Stimulated activated memory B cell treated with anti-CD40 and anti-IgM and Interleukin-4, amounts not matched to agents 10 μg/mL and 1 μg/mL and 100 μg/mL, for 72 hours (primary cell): ENCODE data around the gene ELFN2.
"Not testable (repeated sequence)": the region's sequence is repeated elsewhere in the genome, so short reads cannot be mapped to it uniquely, and the experiment has no call there.

Experiments
- ATAC-seq: fragments of 150-1000 bp; cut with Tn5 transposase; 2 replicates; pipeline ENCODE4 v1.10.0; 2021
- H3K27ac Mint-ChIP-seq: one replicate; pipeline ENCODE4 v1.8.0; 2022; ENCODE audit warnings: mild to moderate bottlenecking, mixed read lengths
- H3K27me3 Mint-ChIP-seq: one replicate; pipeline ENCODE4 v1.8.0; 2022; ENCODE audit warnings: mixed read lengths
- H3K36me3 Mint-ChIP-seq: one replicate; pipeline ENCODE4 v1.8.0; 2022; ENCODE audit warnings: mixed read lengths
- H3K4me1 Mint-ChIP-seq: one replicate; pipeline ENCODE4 v1.8.0; 2022; ENCODE audit warnings: mixed read lengths
- H3K4me3 Mint-ChIP-seq: one replicate; pipeline ENCODE4 v1.8.0; 2022; ENCODE audit warnings: mild to moderate bottlenecking, moderate library complexity, mixed read lengths
- H3K9me3 Mint-ChIP-seq: one replicate; pipeline ENCODE4 v1.8.0; 2022; ENCODE audit warnings: mixed read lengths

ELFN2 gene

GRCh38 chr22:37410174-37411055, 16.9 kb downstream of the ELFN2 start:
- Mint-ChIP-seq H3K4me1 (peaks cover 19% of the 10 kb centered on the region), H3K36me3 (no peaks in the 10 kb centered on the region), H3K27ac (no peak overlapping the region), H3K4me3 (no peak overlapping the region), H3K9me3 (no peaks in the 10 kb centered on the region), H3K27me3 (peaks cover 65% of the 10 kb centered on the region)
- no peak for ATAC-seq

GRCh38 chr22:37409459-37410050, 17.7 kb downstream of the ELFN2 start:
- Mint-ChIP-seq H3K4me3 (no peak overlapping the region), H3K27ac (no peak overlapping the region), H3K27me3 (peaks cover 57% of the 10 kb centered on the region), H3K36me3 (no peaks in the 10 kb centered on the region), H3K9me3 (no peaks in the 10 kb centered on the region), H3K4me1 (peaks cover 19% of the 10 kb centered on the region)
- ATAC-seq = no peak

- no peaks in the 10 kb centered on the region for H3K36me3 Mint-ChIP-seq
- H3K4me1 Mint-ChIP-seq = peaks cover 19% of the 10 kb centered on the region
- peaks cover 57% of the 10 kb centered on the region for H3K27me3 Mint-ChIP-seq
- no peaks in the 10 kb centered on the region for H3K9me3 Mint-ChIP-seq
- no peak overlapping the region for H3K4me3 Mint-ChIP-seq
- H3K27ac Mint-ChIP-seq = no peak overlapping the region
- ATAC-seq = no peak
Observed at GRCh38 chr22:37409031-37409430, 18.2 kb downstream of the ELFN2 start.

- peaks cover 57% of the 10 kb centered on the region for H3K27me3 Mint-ChIP-seq
- no peak for ATAC-seq
- no peak overlapping the region for H3K27ac Mint-ChIP-seq
- H3K4me1 Mint-ChIP-seq = peaks cover 19% of the 10 kb centered on the region
- no peak overlapping the region for H3K4me3 Mint-ChIP-seq
- H3K9me3 Mint-ChIP-seq = no peaks in the 10 kb centered on the region
- H3K36me3 Mint-ChIP-seq = no peaks in the 10 kb centered on the region
Observed at GRCh38 chr22:37407856-37408255, 19.4 kb downstream of the ELFN2 start.

GRCh38 chr22:37406441-37407235, 20.6 kb downstream of the ELFN2 start:
- H3K4me3 Mint-ChIP-seq = no peak overlapping the region
- H3K9me3 Mint-ChIP-seq = no peaks in the 10 kb centered on the region
- H3K4me1 Mint-ChIP-seq = peaks cover 19% of the 10 kb centered on the region
- no peak for ATAC-seq
- H3K36me3 Mint-ChIP-seq = no peaks in the 10 kb centered on the region
- peaks cover 57% of the 10 kb centered on the region for H3K27me3 Mint-ChIP-seq
- H3K27ac Mint-ChIP-seq = no peak overlapping the region

GRCh38 chr22:37404091-37404490, 23.2 kb downstream of the ELFN2 start:
- no peaks in the 10 kb centered on the region for H3K9me3 Mint-ChIP-seq
- no peak for ATAC-seq
- no peaks in the 10 kb centered on the region for H3K36me3 Mint-ChIP-seq
- no peak overlapping the region for H3K4me3 Mint-ChIP-seq
- no peak overlapping the region for H3K27ac Mint-ChIP-seq
- no peaks in the 10 kb centered on the region for H3K4me1 Mint-ChIP-seq
- peaks cover 44% of the 10 kb centered on the region for H3K27me3 Mint-ChIP-seq

- no peak overlapping the region for H3K4me3 Mint-ChIP-seq
- H3K27ac Mint-ChIP-seq = no peak overlapping the region
- ATAC-seq = no peak
- H3K36me3 Mint-ChIP-seq = no peaks in the 10 kb centered on the region
- peaks cover 49% of the 10 kb centered on the region for H3K27me3 Mint-ChIP-seq
- H3K9me3 Mint-ChIP-seq = no peaks in the 10 kb centered on the region
- no peaks in the 10 kb centered on the region for H3K4me1 Mint-ChIP-seq
Observed at GRCh38 chr22:37403267-37403960, 23.9 kb downstream of the ELFN2 start.

GRCh38 chr22:37402184-37402506, 25.1 kb downstream of the ELFN2 start:
- no peak overlapping the region for H3K27ac Mint-ChIP-seq
- no peaks in the 10 kb centered on the region for H3K4me1 Mint-ChIP-seq
- no peaks in the 10 kb centered on the region for H3K36me3 Mint-ChIP-seq
- ATAC-seq = no peak
- H3K27me3 Mint-ChIP-seq = peaks cover 62% of the 10 kb centered on the region
- no peak overlapping the region for H3K4me3 Mint-ChIP-seq
- no peaks in the 10 kb centered on the region for H3K9me3 Mint-ChIP-seq

- Mint-ChIP-seq H3K4me1 (no peaks in the 10 kb centered on the region), H3K9me3 (no peaks in the 10 kb centered on the region), H3K27ac (no peak overlapping the region), H3K36me3 (no peaks in the 10 kb centered on the region), H3K27me3 (peaks cover 67% of the 10 kb centered on the region), H3K4me3 (no peak overlapping the region)
- ATAC-seq = no peak
Observed at GRCh38 chr22:37401401-37402183, 25.7 kb downstream of the ELFN2 start.

GRCh38 chr22:37400719-37401118, 26.6 kb downstream of the ELFN2 start:
- Mint-ChIP-seq H3K9me3 (no peaks in the 10 kb centered on the region), H3K36me3 (no peaks in the 10 kb centered on the region), H3K27me3 (peaks cover 72% of the 10 kb centered on the region), H3K4me3 (no peak overlapping the region), H3K4me1 (no peaks in the 10 kb centered on the region), H3K27ac (no peak overlapping the region)
- ATAC-seq = no peak

- not testable (repeated sequence) for H3K4me1 Mint-ChIP-seq, H3K36me3 Mint-ChIP-seq, H3K27ac Mint-ChIP-seq, H3K4me3 Mint-ChIP-seq, H3K9me3 Mint-ChIP-seq, ATAC-seq
- peaks cover 71% of the 10 kb centered on the region for H3K27me3 Mint-ChIP-seq
Observed at GRCh38 chr22:37399457-37399856, 27.8 kb downstream of the ELFN2 start.

- Mint-ChIP-seq H3K4me1 (no peaks in the 10 kb centered on the region), H3K27ac (no peak overlapping the region), H3K36me3 (no peaks in the 10 kb centered on the region), H3K4me3 (no peak overlapping the region), H3K9me3 (no peaks in the 10 kb centered on the region), H3K27me3 (peaks cover 49% of the 10 kb centered on the region)
- no peak for ATAC-seq
Observed at GRCh38 chr22:37397226-37397625, 30.1 kb downstream of the ELFN2 start.

GRCh38 chr22:37396488-37397084, 30.7 kb downstream of the ELFN2 start:
- no peaks in the 10 kb centered on the region for H3K9me3 Mint-ChIP-seq
- no peak overlapping the region for H3K27ac Mint-ChIP-seq
- ATAC-seq = no peak

GRCh38 chr22:37394341-37394740, 32.9 kb downstream of the ELFN2 start:
- H3K36me3 Mint-ChIP-seq = no peaks in the 10 kb centered on the region
- H3K9me3 Mint-ChIP-seq = no peaks in the 10 kb centered on the region
- peaks cover 40% of the 10 kb centered on the region for H3K27me3 Mint-ChIP-seq
- ATAC-seq = no peak
- no peak overlapping the region for H3K27ac Mint-ChIP-seq
- no peaks in the 10 kb centered on the region for H3K4me1 Mint-ChIP-seq
- no peak overlapping the region for H3K4me3 Mint-ChIP-seq

More at GRCh38 chr22:37396488-37397084, 30.7 kb downstream of the ELFN2 start:
- Mint-ChIP-seq H3K4me1 (no peaks in the 10 kb centered on the region), H3K36me3 (no peaks in the 10 kb centered on the region), H3K4me3 (no peak overlapping the region), H3K27me3 (peaks cover 42% of the 10 kb centered on the region)
